ENCODE measurements around the gene SLC35A5. TPM values are rescaled to one million over a fixed set of nuclear protein-coding genes. Genes with fewer than 3 reads are reported as not detected.

Gene SLC35A5
- polyA plus RNA-seq, 1 experiment = 53.6 TPM

DNA sequence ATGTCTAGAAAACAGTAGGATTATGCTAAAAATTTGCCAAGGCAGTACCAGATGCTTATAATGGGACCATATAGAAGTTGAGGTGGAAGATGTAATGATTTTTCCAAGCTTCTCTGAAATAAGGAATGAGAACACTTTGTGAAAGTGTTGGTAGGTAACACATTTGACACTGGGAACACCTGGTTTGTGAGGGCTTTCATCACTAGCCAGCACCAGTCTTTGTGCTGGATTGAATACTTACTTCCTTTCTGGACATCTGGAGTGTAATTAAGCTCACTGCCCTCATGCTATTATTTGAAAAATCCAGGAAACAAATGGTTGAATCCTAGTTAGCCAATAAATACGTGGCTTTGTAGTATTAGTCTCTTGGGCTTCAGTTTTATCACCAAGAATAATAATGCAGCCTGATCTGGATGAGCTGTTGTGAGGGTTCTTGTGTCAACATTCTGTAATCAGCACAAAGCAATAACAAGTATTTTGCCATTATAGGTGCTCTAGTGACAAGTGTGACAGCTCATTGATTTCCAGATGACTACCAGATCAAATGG, 66.1 kb downstream of the SLC35A5 start:
- TF ChIP-seq, protein P1, sequence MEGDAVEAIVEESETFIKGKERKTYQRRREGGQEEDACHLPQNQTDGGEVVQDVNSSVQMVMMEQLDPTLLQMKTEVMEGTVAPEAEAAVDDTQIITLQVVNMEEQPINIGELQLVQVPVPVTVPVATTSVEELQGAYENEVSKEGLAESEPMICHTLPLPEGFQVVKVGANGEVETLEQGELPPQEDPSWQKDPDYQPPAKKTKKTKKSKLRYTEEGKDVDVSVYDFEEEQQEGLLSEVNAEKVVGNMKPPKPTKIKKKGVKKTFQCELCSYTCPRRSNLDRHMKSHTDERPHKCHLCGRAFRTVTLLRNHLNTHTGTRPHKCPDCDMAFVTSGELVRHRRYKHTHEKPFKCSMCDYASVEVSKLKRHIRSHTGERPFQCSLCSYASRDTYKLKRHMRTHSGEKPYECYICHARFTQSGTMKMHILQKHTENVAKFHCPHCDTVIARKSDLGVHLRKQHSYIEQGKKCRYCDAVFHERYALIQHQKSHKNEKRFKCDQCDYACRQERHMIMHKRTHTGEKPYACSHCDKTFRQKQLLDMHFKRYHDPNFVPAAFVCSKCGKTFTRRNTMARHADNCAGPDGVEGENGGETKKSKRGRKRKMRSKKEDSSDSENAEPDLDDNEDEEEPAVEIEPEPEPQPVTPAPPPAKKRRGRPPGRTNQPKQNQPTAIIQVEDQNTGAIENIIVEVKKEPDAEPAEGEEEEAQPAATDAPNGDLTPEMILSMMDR (IDR thresholded peaks at IDR 0.05; ENCODE audit: low read depth, low read length) = no peak
- Histone ChIP-seq H3K27me3 (ENCODE audit: control insufficient read depth, insufficient read depth, low read length) (no peaks in the 10 kb centered on the region), H3K9me3 (ENCODE audit: control insufficient read depth, insufficient read depth, low read length) (no peaks in the 10 kb centered on the region), H3K4me3 (ENCODE audit: low read depth, low read length) (no peak overlapping the region), H3K27ac (ENCODE audit: low read depth, low read length) (no peak overlapping the region)
- no peak for DNase-seq (ENCODE audit: low read depth, low spot score)
- ChIA-PET CTCF (interaction anchor here (1.0 to 2.2 kb wide), 3 partner anchors 15 to 186 kb away, joined by 3 to 8 read pairs (median 3); no protein-coding TSS in a partner anchor), POLR2A (no interaction called here)

DNA sequence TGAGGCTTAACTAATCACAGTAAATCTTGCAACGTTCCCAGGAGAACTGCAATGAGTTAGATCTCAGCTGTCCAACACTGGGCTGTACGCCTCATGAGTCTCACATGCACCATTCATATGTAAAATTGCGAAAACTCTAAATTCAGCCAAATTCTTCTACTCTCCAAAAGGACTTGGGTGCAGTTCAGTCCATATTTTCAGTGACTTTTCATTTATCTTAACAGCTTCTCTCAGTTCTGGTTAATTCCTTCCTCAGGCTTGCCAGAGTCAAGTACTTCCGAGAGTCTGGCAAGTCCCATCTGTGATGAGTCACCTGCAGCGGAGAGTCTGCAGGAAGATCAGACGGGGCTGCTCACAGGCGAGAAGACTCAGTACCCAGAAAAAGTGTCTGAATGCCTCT, 67.6 kb downstream of the SLC35A5 start:
- CTCF ChIA-PET = no interaction called here
- TF ChIP-seq, protein P1 (IDR thresholded peaks at IDR 0.05; ENCODE audit: low read depth, low read length) = no peak
- Histone ChIP-seq H3K27ac (ENCODE audit: low read depth, low read length) (no peak overlapping the region), H3K4me3 (ENCODE audit: low read depth, low read length) (no peak overlapping the region), H3K27me3 (ENCODE audit: control insufficient read depth, insufficient read depth, low read length) (no peaks in the 10 kb centered on the region), H3K9me3 (ENCODE audit: control insufficient read depth, insufficient read depth, low read length) (no peaks in the 10 kb centered on the region)
- POLR2A ChIA-PET = interaction anchor here (0.8 to 1.8 kb wide), 3 partner anchors 24 to 67 kb away, joined by 3 to 6 read pairs (median 3); partner anchors contain the start of genes ATG3 and SLC35A5
- DNase-seq (ENCODE audit: low read depth, low spot score) = peak; percentile 71

- POLR2A ChIA-PET = no interaction called here
- Histone ChIP-seq H3K9me3 (ENCODE audit: control insufficient read depth, insufficient read depth, low read length) (no peaks in the 10 kb centered on the region), H3K27me3 (ENCODE audit: control insufficient read depth, insufficient read depth, low read length) (no peaks in the 10 kb centered on the region), H3K27ac (ENCODE audit: low read depth, low read length) (no peak overlapping the region), H3K4me3 (ENCODE audit: low read depth, low read length) (no peak overlapping the region)
- TF ChIP-seq, protein P1 (IDR thresholded peaks at IDR 0.05; ENCODE audit: low read depth, low read length) = no peak
- DNase-seq (ENCODE audit: low read depth, low spot score) = no peak
- CTCF ChIA-PET = interaction anchor here (0.7 to 2.2 kb wide), 6 partner anchors 11 to 183 kb away, joined by 3 to 6 read pairs (median 3); no protein-coding TSS in a partner anchor
Measured at GRCh38 chr3:112631257-112631656, 69.4 kb downstream of the SLC35A5 start.

DNA sequence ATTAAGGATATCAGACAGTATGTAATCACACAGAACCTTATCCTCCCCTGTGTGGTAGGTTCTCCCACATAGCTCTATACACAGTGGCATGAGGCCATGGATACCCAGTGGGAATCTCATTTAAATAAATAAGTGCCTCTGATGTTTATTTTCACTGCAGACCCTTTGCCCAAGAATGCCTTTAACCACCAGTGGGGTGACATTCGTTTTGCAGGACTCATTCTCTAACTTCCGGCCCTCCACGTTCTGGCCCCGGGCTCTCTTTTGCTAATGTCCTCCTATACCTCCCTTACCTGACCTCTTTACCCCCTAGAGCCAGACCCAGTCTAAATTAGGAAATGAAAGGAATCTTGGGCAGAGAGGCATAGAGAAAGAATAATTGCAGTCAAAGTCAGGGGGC, 70.8 kb downstream of the SLC35A5 start:
- DNase-seq (ENCODE audit: low read depth, low spot score) = no peak
- POLR2A ChIA-PET = interaction anchor here (1.0 kb wide), 1 partner anchor 9 kb away, joined by 4 read pairs; no protein-coding TSS in a partner anchor
- CTCF ChIA-PET = interaction anchor here (2.2 kb wide), 1 partner anchor 102 kb away, joined by 6 read pairs; no protein-coding TSS in a partner anchor

DNA sequence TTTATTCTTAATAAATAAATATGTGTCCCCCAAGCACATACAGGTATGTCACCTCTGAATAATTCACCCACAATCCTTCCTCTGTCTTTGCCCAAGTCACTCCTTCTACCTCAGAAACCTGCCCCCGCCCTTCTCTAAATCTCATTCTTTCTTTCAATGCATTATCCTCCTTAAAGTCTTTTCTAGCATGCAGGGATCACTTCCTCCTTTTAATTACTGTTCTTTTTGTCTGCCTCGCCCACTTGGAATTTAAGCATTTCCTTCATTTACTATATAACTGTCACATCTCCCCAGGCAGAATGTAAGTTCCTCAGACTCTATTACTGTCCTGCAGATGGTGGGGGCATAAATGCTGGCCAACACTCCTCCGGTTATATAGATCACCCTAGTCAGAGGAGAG, 71.3 kb downstream of the SLC35A5 start:
- POLR2A ChIA-PET = no interaction called here
- no peaks in the 10 kb centered on the region for H3K9me3 ChIP-seq (ENCODE audit: control insufficient read depth, insufficient read depth, low read length)
- H3K4me3 ChIP-seq (ENCODE audit: low read depth, low read length) = peak overlapping the region; percentile 38
- H3K27me3 ChIP-seq (ENCODE audit: control insufficient read depth, insufficient read depth, low read length) = no peaks in the 10 kb centered on the region
- no peak for DNase-seq (ENCODE audit: low read depth, low spot score)
- CTCF ChIA-PET = interaction anchor here (1.1 to 4.1 kb wide), 3 partner anchors 9 to 102 kb away, joined by 3 to 31 read pairs (median 4); no protein-coding TSS in a partner anchor
- TF ChIP-seq, protein P1 (IDR thresholded peaks at IDR 0.05; ENCODE audit: low read depth, low read length) = no peak
- H3K27ac ChIP-seq (ENCODE audit: low read depth, low read length) = no peak overlapping the region

More for the DNA sequence above, 70.8 kb downstream of the SLC35A5 start:
- no peaks in the 10 kb centered on the region for H3K27me3 ChIP-seq (ENCODE audit: control insufficient read depth, insufficient read depth, low read length)
- TF ChIP-seq, protein P1 (IDR thresholded peaks at IDR 0.05; ENCODE audit: low read depth, low read length) = no peak
- H3K9me3 ChIP-seq (ENCODE audit: control insufficient read depth, insufficient read depth, low read length) = no peaks in the 10 kb centered on the region
- no peak overlapping the region for H3K27ac ChIP-seq (ENCODE audit: low read depth, low read length)
- H3K4me3 ChIP-seq (ENCODE audit: low read depth, low read length) = peak overlapping the region; percentile 34
